ENCODE measurements around the gene AIRE. TPM values are rescaled to one million over a fixed set of nuclear protein-coding genes. Genes with fewer than 3 reads are reported as not detected.

Gene AIRE
- total RNA-seq, 1 donor from 2014 or later, result 0.75 TPM

- no peak for DNase-seq (ENCODE audit: low spot score in 2 of 2)
- no peak for TF ChIP-seq CTCF (IDR thresholded peaks at IDR 0.05)
- Histone ChIP-seq H3K27ac (no peak overlapping the region), H3K4me1 (peaks cover 0 to 10% of the 10 kb centered on the region in 2 donors), H3K36me3 (no peaks in the 10 kb centered on the region), H3K9me3 (no peaks in the 10 kb centered on the region), H3K27me3 (no peaks in the 10 kb centered on the region), H3K4me3 (no peak overlapping the region)
- intact Hi-C loops (cut with DNase I), result no loop called here
Measured at GRCh38 chr21:44294391-44295162, 8.9 kb downstream of the AIRE start.

GRCh38 chr21:44295163-44295573 lies 9.5 kb downstream of the AIRE start:
- TF ChIP-seq CTCF (IDR thresholded peaks at IDR 0.05), result no peak
- no peak overlapping the region for H3K27ac ChIP-seq
- no peak overlapping the region for H3K4me3 ChIP-seq
- intact Hi-C loops (cut with DNase I), result no loop called here
- no peaks in the 10 kb centered on the region for H3K9me3 ChIP-seq
- DNase-seq (ENCODE audit: low spot score in 2 of 2), result no peak
- peaks cover 0 to 10% of the 10 kb centered on the region in 2 donors for H3K4me1 ChIP-seq
- no peaks in the 10 kb centered on the region for H3K27me3 ChIP-seq
- H3K36me3 ChIP-seq, result no peaks in the 10 kb centered on the region

- DNase-seq (ENCODE audit: low spot score in 2 of 2), result no peak
- intact Hi-C loops (cut with DNase I), result no loop called here
- no peaks in the 10 kb centered on the region for H3K27me3 ChIP-seq
- no peak overlapping the region for H3K4me3 ChIP-seq
- peaks cover 0 to 10% of the 10 kb centered on the region in 2 donors for H3K4me1 ChIP-seq
- no peak overlapping the region for H3K27ac ChIP-seq
- H3K36me3 ChIP-seq, result no peaks in the 10 kb centered on the region
- H3K9me3 ChIP-seq, result no peaks in the 10 kb centered on the region
- no peak for TF ChIP-seq CTCF (IDR thresholded peaks at IDR 0.05)
Measured at GRCh38 chr21:44295646-44296045, 10.0 kb downstream of the AIRE start.

- no peak for TF ChIP-seq CTCF (IDR thresholded peaks at IDR 0.05)
- intact Hi-C loops (cut with DNase I), result no loop called here
- no peaks in the 10 kb centered on the region for H3K27me3 ChIP-seq
- no peaks in the 10 kb centered on the region for H3K36me3 ChIP-seq
- H3K27ac ChIP-seq, result no peak overlapping the region
- no peak for DNase-seq (ENCODE audit: low spot score in 2 of 2)
- H3K9me3 ChIP-seq, result no peaks in the 10 kb centered on the region
- H3K4me1 ChIP-seq, result peaks cover 4 to 14% of the 10 kb centered on the region in 2 donors
- no peak overlapping the region for H3K4me3 ChIP-seq
Measured at GRCh38 chr21:44296103-44296519, 10.4 kb downstream of the AIRE start.

- Histone ChIP-seq H3K9me3 (no peaks in the 10 kb centered on the region), H3K27me3 (no peaks in the 10 kb centered on the region), H3K4me3 (no peak overlapping the region), H3K36me3 (no peaks in the 10 kb centered on the region), H3K4me1 (peaks cover 5 to 22% of the 10 kb centered on the region in 2 donors), H3K27ac (no peak overlapping the region)
- intact Hi-C loops (cut with DNase I), result no loop called here
- no peak for DNase-seq (ENCODE audit: low spot score in 2 of 2)
- no peak for TF ChIP-seq CTCF (IDR thresholded peaks at IDR 0.05)
Measured at GRCh38 chr21:44296916-44297315, 11.2 kb downstream of the AIRE start.
